Mucosa of rectum (tissue), 2 donors: ENCODE measurements around the gene CD99.

Source experiments
- H3K27ac ChIP-seq, 2 donors: one replicate each; pipeline ENCODE4 v1.7.0; 2013; ENCODE audit warnings: inconsistent platforms in 2 of 2, low read depth in 2 of 2, low read length in 2 of 2
- H3K27me3 ChIP-seq, 2 donors: one replicate each; pipeline ENCODE4 v1.7.0; 2013; ENCODE audit warnings: low read length in 2 of 2; ENCODE audit not compliant: control insufficient read depth in 2 of 2, insufficient read depth in 2 of 2
- H3K36me3 ChIP-seq, 2 donors: one replicate each; pipeline ENCODE4 v1.7.0; 2013; ENCODE audit warnings: low read length in 2 of 2; ENCODE audit not compliant: control insufficient read depth in 2 of 2, insufficient read depth in 2 of 2
- H3K4me1 ChIP-seq, 2 donors: one replicate each; pipeline ENCODE4 v1.7.0; 2013; ENCODE audit warnings: low read length in 2 of 2, mild to moderate bottlenecking in 1 of 2; ENCODE audit not compliant: control insufficient read depth in 2 of 2, insufficient read depth in 2 of 2
- H3K4me3 ChIP-seq, 2 donors: one replicate each; pipeline ENCODE4 v1.7.0; 2013; ENCODE audit warnings: low read length in 2 of 2
- H3K9ac ChIP-seq, 2 donors: one replicate each; pipeline ENCODE4 v1.7.0; 2013; ENCODE audit warnings: low read length in 2 of 2, low read depth in 1 of 2, mild to moderate bottlenecking in 1 of 2
- H3K9me3 ChIP-seq, 2 donors: one replicate each; pipeline ENCODE4 v1.7.0; 2013; ENCODE audit warnings: low read length in 2 of 2; ENCODE audit not compliant: control insufficient read depth in 2 of 2
- donor health status: healthy.
- donor health status: Normal muscosa, but diverticular disease.

CD99 gene

DNA sequence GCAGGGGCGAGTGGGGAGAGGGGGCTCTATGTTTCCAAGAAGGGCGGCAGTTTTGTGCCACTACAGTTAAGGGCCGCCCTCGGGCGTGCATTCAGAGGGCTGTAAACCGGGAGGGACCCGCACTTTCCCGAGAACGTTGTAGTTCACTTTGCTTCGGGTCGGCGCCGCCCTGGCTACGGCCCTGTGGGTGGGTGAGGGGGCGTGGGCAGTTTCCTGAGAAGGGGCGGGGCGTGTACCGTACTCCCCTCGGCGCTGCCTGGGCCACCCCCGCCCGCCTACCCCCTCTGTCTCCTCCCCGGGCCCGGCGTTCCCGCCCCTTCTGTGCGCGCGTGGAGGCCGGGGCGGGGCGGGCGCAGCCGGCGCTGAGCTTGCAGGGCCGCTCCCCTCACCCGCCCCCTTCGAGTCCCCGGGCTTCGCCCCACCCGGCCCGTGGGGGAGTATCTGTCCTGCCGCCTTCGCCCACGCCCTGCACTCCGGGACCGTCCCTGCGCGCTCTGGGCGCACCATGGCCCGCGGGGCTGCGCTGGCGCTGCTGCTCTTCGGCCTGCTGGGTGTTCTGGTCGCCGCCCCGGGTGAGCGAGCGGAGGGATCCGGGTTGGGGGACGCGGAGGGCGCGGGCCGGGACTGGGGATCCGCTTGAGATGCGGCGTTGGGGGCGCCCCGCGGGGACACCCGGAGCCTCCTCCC lies at the start of gene CD99:
CD99 (plus strand) TSS at position 440 of the 687 bp plus-strand sequence; CDS start at position 506, 66 bp downstream.
- Histone ChIP-seq H3K27me3 (no peaks in the 10 kb centered on the region), H3K9me3 (no peaks in the 10 kb centered on the region), H3K36me3 (no peaks in the 10 kb centered on the region), H3K27ac (peak within 1 kb of the TSS; percentile 77 to 81), H3K4me1 (peaks cover 7 to 12% of the 10 kb centered on the region in 2 donors), H3K4me3 (peak within 1 kb of the TSS; percentile 86 to 91), H3K9ac (peak within 1 kb of the TSS; percentile 81 to 89)

DNA sequence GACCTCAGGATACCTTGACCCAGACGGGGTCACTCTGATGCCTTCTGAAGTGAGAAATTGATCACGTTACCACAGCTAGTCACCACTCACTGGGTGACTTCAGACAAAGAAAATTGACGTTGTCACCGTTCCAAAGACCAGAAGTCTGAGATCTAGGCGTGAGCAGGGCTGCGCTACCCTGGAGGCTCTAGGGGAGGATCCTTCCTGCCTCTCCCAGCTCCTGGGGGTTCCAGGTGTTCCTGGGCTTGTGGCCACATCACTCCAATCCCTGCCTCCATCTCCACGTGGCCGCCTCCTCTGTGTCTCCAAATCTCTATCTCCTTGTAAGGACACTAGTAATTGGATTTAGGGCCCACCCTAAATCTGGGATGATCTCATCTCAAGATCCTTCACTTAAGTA lies 48.9 kb upstream of the CD99 start:
- no peak overlapping the region for H3K9ac ChIP-seq
- no peaks in the 10 kb centered on the region for H3K9me3 ChIP-seq
- no peaks in the 10 kb centered on the region for H3K4me1 ChIP-seq
- H3K27me3 ChIP-seq, result no peaks in the 10 kb centered on the region
- H3K27ac ChIP-seq, result no peak overlapping the region
- peaks cover 16 to 18% of the 10 kb centered on the region in 2 donors for H3K36me3 ChIP-seq
- no peak overlapping the region for H3K4me3 ChIP-seq

GRCh38 chrX:2642791-2643190 lies 48.3 kb upstream of the CD99 start:
- Histone ChIP-seq H3K4me3 (no peak overlapping the region), H3K9me3 (no peaks in the 10 kb centered on the region), H3K36me3 (peaks cover 16 to 18% of the 10 kb centered on the region in 2 donors), H3K27ac (no peak overlapping the region), H3K4me1 (no peaks in the 10 kb centered on the region), H3K27me3 (no peaks in the 10 kb centered on the region), H3K9ac (no peak overlapping the region)

DNA sequence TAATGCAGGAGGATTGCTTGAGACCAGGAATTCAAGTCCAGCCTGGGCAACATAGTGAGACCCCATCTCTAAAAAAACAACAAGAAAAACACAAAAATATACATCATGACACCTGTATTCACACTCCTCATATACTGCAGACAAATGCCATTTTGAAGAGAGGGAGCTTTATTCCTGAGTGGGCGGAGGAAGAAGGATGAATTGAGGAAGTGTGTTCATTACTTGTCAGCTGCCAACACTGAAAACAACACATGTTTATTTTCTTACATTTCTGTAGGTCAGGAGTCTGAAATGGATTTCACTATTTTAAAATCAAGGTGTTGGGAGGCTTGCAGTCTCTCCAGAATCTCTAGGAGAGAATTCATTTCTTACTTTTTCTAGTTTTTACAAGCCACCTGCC lies 47.2 kb upstream of the CD99 start:
- peaks cover 13 to 18% of the 10 kb centered on the region in 2 donors for H3K36me3 ChIP-seq
- H3K4me3 ChIP-seq, result no peak overlapping the region
- H3K4me1 ChIP-seq, result no peaks in the 10 kb centered on the region

DNA sequence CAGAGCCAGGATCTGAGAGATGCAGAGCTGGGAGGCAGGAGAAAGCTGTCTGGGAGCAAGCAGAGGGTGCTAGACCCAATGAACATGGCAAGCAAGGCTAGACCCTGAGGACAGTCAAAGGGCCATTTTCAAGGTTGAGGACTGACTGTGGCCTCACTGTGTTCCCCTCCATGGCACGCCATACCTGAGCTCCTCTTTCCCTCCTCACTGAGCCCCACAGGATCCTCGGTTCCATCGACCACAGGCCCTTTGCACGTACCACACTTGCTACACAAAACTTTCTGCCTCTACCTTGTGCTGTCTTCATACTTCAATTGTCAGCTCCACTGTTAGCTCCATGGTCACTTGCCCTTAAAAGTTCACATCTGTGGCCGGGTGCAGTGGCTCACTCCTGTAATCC lies 45.5 kb upstream of the CD99 start:
- Histone ChIP-seq H3K27ac (no peak overlapping the region), H3K27me3 (no peaks in the 10 kb centered on the region), H3K36me3 (peaks cover under 1 to 7% of the 10 kb centered on the region in 2 donors), H3K4me1 (no peaks in the 10 kb centered on the region), H3K4me3 (no peak overlapping the region), H3K9ac (no peak overlapping the region), H3K9me3 (no peaks in the 10 kb centered on the region)

More for the DNA sequence above, 47.2 kb upstream of the CD99 start:
- Histone ChIP-seq H3K27me3 (no peaks in the 10 kb centered on the region), H3K9ac (no peak overlapping the region), H3K9me3 (no peaks in the 10 kb centered on the region), H3K27ac (no peak overlapping the region)

DNA sequence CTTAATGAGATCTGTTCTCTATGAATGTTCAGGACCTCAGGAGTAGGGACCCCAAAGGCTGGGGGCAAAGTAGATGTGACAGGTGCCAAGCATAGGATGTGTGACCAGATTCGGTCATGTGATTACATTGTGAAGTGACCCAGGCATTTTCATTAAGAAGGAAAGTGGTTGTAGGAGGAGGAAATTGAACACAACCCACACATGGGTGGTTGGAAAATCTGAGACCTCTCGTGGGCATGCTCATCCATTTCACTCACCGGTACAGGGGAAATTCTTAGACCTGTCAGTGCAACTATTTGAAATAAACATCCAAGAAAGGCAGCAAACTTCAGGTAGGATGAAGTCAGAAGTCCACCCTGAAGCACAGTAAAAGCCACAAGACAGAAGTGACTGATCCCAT lies 43.5 kb upstream of the CD99 start:
- Histone ChIP-seq H3K27ac (no peak overlapping the region), H3K4me3 (no peak overlapping the region), H3K4me1 (no peaks in the 10 kb centered on the region), H3K36me3 (no peaks in the 10 kb centered on the region), H3K27me3 (no peaks in the 10 kb centered on the region), H3K9me3 (no peaks in the 10 kb centered on the region), H3K9ac (no peak overlapping the region)

DNA sequence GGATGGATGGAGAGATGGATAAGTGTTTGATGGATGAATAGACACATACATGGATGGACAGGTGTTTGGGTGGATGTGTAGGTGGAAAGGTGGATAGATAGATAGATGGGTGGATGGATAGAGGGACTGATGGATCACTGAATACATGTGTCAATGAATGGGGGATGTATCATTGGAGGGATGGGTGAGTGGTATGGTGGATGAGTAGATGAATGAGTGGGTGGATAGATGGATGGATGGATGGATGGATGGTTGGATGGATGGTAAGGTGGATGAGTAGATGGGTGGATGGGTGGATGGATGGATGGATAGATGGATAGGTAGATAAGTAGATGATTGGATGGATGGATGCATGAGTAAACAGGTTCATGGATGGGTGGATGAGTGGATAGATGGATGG lies 41.1 kb upstream of the CD99 start:
- H3K4me1 ChIP-seq, result peaks cover 3 to 5% of the 10 kb centered on the region in 2 donors
- H3K9me3 ChIP-seq, result no peaks in the 10 kb centered on the region

DNA sequence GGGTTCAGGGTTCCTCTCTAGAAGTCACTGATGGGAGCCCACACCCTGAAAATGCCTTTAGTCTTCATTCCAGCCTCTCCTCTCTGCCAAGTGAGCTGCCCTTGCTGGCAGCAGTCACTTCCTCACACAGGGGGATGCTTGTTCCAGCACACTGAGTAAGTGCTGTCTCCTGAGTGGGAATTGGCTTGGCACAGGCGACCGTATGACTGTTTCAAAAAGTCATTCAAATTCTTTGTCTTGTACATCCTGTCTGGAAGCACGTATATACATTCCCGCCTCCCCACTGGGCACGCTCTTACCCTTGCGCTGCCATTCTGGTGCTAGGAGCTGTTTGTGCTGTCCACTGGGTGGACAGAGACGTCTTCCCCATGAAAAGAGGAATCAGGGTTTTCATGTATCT lies 40.2 kb upstream of the CD99 start:
- H3K4me1 ChIP-seq, result peaks cover 5 to 7% of the 10 kb centered on the region in 2 donors
- H3K27ac ChIP-seq, result no peak overlapping the region
- H3K9me3 ChIP-seq, result no peaks in the 10 kb centered on the region
- no peak overlapping the region for H3K4me3 ChIP-seq
- no peaks in the 10 kb centered on the region for H3K27me3 ChIP-seq
- no peak overlapping the region for H3K9ac ChIP-seq
- H3K36me3 ChIP-seq, result no peaks in the 10 kb centered on the region

More for the DNA sequence above, 41.1 kb upstream of the CD99 start:
- no peaks in the 10 kb centered on the region for H3K36me3 ChIP-seq
- H3K27ac ChIP-seq, result no peak overlapping the region
- H3K27me3 ChIP-seq, result no peaks in the 10 kb centered on the region
- no peak overlapping the region for H3K9ac ChIP-seq
- H3K4me3 ChIP-seq, result no peak overlapping the region

- no peaks in the 10 kb centered on the region for H3K27me3 ChIP-seq
- no peak overlapping the region for H3K27ac ChIP-seq
- H3K36me3 ChIP-seq, result no peaks in the 10 kb centered on the region
- H3K9ac ChIP-seq, result no peak overlapping the region
- no peak overlapping the region for H3K4me3 ChIP-seq
- peaks cover 5 to 7% of the 10 kb centered on the region in 2 donors for H3K4me1 ChIP-seq
- H3K9me3 ChIP-seq, result no peaks in the 10 kb centered on the region
Measured at GRCh38 chrX:2652106-2652505, 39.0 kb upstream of the CD99 start.

DNA sequence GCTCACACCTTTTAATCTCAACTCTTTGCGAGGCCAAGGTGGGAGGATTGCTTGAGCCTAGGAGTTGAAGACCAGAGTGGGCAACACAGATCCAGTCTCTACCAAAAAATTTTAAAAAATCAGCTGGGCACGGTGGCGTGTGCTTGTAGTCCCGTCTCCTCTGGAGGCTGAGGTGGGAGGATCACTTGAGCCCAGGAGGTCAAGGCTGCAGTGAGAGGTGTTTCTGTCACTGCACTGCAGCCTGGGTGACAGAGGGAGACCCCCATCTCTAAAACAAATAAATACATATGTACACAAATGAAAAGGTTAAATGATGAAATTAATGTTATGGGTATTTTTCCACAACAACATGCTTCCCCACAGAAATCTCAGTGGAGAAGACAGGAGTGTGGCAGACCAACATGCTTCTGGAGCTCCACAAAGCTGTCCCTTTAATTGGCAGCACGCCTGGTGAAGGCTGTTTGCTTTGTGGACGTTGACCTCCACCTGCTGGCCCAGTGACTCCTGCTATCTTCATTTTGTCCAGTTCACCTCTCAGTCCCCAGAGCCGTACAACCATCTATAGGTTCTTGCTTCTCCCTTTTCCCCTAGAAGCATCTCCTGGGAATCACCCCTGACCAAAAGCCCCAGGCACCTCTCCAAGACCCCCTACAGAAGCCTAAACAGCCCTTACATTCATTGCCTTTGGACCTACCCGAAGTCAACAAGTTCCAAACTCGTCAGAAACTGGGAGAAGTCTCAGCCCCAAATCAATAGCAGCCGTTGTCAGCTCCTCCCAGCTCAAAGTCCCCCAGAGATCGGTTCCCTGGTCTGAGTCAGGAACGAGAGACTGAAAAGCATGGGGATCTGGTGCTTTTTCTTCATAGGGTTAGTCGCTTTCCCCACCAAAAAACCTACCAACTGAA lies 36.4 kb upstream of the CD99 start:
- Histone ChIP-seq H3K4me1 (peaks cover 5 to 7% of the 10 kb centered on the region in 2 donors), H3K27ac (peak overlapping the region in 1 of 2 donors; percentile 60), H3K36me3 (no peaks in the 10 kb centered on the region), H3K27me3 (no peaks in the 10 kb centered on the region), H3K4me3 (peak overlapping the region; percentile 27 to 55), H3K9ac (no peak overlapping the region), H3K9me3 (no peaks in the 10 kb centered on the region)
